ENCODE data around the gene EVI2A. TPM values are rescaled to one million over a fixed set of nuclear protein-coding genes. Genes with fewer than 3 reads are reported as not detected.

EVI2A gene
- total and polyA plus RNA-seq, 10 of the 15 experiments (the other 5 are each of a cell fraction or from before 2014, with no cell fraction given): 4.6 to 78.3 (median 25.7) TPM

DNA sequence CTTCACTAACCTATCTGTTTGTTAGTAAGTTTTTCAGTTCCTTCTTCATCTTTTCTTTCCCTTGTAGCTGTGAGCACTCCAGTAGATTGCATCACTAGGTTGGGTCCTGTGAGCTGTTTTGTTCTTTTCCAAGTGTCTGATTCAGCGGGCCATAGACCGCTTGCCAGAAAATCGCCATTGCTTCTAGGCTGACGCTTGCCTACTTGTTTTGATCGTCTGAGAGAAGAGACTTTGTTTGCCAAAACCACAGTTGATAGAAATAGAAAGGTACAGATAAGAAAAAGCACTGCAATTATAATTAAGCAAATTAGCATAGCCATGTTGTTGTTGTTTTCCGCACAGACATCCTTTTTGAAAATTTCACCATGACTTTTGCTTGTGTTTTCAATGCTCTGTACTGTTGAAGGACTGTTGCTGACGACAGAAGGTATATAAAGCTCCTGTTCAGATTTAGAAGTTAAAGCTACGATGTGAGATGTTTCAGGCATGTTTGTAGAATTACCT lies 3.1 kb downstream of the EVI2A start (continued):
- TF ChIP-seq PAX5 (IDR thresholded peaks at IDR 0.05; ENCODE audit: borderline replicate concordance, low read depth, low read length): no peak
- TF ChIP-seq, protein P1, sequence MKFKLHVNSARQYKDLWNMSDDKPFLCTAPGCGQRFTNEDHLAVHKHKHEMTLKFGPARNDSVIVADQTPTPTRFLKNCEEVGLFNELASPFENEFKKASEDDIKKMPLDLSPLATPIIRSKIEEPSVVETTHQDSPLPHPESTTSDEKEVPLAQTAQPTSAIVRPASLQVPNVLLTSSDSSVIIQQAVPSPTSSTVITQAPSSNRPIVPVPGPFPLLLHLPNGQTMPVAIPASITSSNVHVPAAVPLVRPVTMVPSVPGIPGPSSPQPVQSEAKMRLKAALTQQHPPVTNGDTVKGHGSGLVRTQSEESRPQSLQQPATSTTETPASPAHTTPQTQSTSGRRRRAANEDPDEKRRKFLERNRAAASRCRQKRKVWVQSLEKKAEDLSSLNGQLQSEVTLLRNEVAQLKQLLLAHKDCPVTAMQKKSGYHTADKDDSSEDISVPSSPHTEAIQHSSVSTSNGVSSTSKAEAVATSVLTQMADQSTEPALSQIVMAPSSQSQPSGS (IDR thresholded peaks at IDR 0.05; ENCODE audit: low read length): peak; percentile 39; the same call in 1 of the 2 replicates
- TF ChIP-seq, protein P2, sequence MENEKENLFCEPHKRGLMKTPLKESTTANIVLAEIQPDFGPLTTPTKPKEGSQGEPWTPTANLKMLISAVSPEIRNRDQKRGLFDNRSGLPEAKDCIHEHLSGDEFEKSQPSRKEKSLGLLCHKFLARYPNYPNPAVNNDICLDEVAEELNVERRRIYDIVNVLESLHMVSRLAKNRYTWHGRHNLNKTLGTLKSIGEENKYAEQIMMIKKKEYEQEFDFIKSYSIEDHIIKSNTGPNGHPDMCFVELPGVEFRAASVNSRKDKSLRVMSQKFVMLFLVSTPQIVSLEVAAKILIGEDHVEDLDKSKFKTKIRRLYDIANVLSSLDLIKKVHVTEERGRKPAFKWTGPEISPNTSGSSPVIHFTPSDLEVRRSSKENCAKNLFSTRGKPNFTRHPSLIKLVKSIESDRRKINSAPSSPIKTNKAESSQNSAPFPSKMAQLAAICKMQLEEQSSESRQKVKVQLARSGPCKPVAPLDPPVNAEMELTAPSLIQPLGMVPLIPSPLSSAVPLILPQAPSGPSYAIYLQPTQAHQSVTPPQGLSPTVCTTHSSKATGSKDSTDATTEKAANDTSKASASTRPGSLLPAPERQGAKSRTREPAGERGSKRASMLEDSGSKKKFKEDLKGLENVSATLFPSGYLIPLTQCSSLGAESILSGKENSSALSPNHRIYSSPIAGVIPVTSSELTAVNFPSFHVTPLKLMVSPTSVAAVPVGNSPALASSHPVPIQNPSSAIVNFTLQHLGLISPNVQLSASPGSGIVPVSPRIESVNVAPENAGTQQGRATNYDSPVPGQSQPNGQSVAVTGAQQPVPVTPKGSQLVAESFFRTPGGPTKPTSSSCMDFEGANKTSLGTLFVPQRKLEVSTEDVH (IDR thresholded peaks at IDR 0.05; ENCODE audit: low read depth, partially characterized antibody): no peak
- TF ChIP-seq HDAC6 (IDR thresholded peaks at IDR 0.05; ENCODE audit: unreplicated experiment): no peak
- TF ChIP-seq SPI1 (IDR thresholded peaks at IDR 0.05; ENCODE audit: borderline replicate concordance, insufficient read depth, low read depth, low read length): peak; percentile 80
- TF ChIP-seq DPF2 (IDR thresholded peaks at IDR 0.05): 0 out of 2 replicates have a peak, but pooled peaks have one; percentile 22
- TF ChIP-seq FOXK2 (IDR thresholded peaks at IDR 0.05): no peak
- TF ChIP-seq SUZ12 (IDR thresholded peaks at IDR 0.05; ENCODE audit: unreplicated experiment): no peak
- no peak for TF ChIP-seq ZNF24 (IDR thresholded peaks at IDR 0.05)
- no peak for TF ChIP-seq EGR1 (IDR thresholded peaks at IDR 0.05; ENCODE audit: borderline replicate concordance in 1 of 2, low read depth in 2 of 2, low read length in 2 of 2)
- peak; percentile 61; the same call in 1 of the 2 replicates for TF ChIP-seq RUNX3 (IDR thresholded peaks at IDR 0.05; ENCODE audit: low read length)
- TF ChIP-seq PBX3 (IDR thresholded peaks at IDR 0.05; ENCODE audit: insufficient replicate concordance, low read depth, low read length): no peak
- TF ChIP-seq ESRRA (IDR thresholded peaks at IDR 0.05; ENCODE audit: low read length): no peak
- no peak for TF ChIP-seq ZNF384 (IDR thresholded peaks at IDR 0.05; ENCODE audit: borderline replicate concordance, low read depth, low read length)
- TF ChIP-seq, protein P3, sequence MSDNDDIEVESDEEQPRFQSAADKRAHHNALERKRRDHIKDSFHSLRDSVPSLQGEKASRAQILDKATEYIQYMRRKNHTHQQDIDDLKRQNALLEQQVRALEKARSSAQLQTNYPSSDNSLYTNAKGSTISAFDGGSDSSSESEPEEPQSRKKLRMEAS (IDR thresholded peaks at IDR 0.05; ENCODE audit: low read depth, low read length): no peak
- no peak for TF ChIP-seq POU2F2 (IDR thresholded peaks at IDR 0.05; ENCODE audit: borderline replicate concordance, low read depth, low read length)
- TF ChIP-seq CREM (IDR thresholded peaks at IDR 0.05; ENCODE audit: low read depth): 0 out of 2 replicates have a peak, but pooled peaks have one; percentile 8
- TF ChIP-seq BCLAF1 (IDR thresholded peaks at IDR 0.05): no peak
- no peak for TF ChIP-seq JUND (IDR thresholded peaks at IDR 0.05; ENCODE audit: low read depth, low read length)
- no peak for TF ChIP-seq RAD21 (IDR thresholded peaks at IDR 0.05; ENCODE audit: insufficient read depth, low read depth, low read length)

Data from GM12878 (cell line).